ENCODE measurements around the gene TCEAL6. TPM values are rescaled to one million over a fixed set of nuclear protein-coding genes. Genes with fewer than 3 reads are reported as not detected.

The TCEAL6 gene
- total RNA-seq, 1 experiment from 2014 or later, result 0.81 TPM

- DNase-seq (ENCODE audit: low spot score) (no peak), ATAC-seq (peak; percentile 26; the same call in 1 of the 2 replicates)
- Mint-ChIP-seq H3K9me3 (no peaks in the 10 kb centered on the region), H3K4me1 (peaks cover 2% of the 10 kb centered on the region; the same call in 1 of the 2 replicates), H3K36me3 (no peaks in the 10 kb centered on the region), H3K27ac (no peak overlapping the region), H3K4me3 (no peak overlapping the region), H3K27me3 (ENCODE audit: low read depth) (peaks cover 38% of the 10 kb centered on the region)
- ChIA-PET CTCF (interaction anchor here (1.0 to 1.5 kb wide), 2 partner anchors 9 to 16 kb away, joined by 3 to 4 read pairs; no protein-coding TSS in a partner anchor), POLR2A (no interaction called here)
- no peak for TF ChIP-seq IRF1 (CRISPR knock-in tag; IDR thresholded peaks at IDR 0.05)
- TF ChIP-seq ATF3 (CRISPR knock-in tag; conservative IDR thresholded peaks at IDR 0.05), result no peak
- TF ChIP-seq RORB (CRISPR knock-in tag; IDR thresholded peaks at IDR 0.05), result no peak
- TF ChIP-seq ZNF281 (CRISPR knock-in tag; IDR thresholded peaks at IDR 0.05), result no peak
- TF ChIP-seq ZNF671 (CRISPR knock-in tag; IDR thresholded peaks at IDR 0.05), result no peak
- no peak for TF ChIP-seq KAT7 (CRISPR knock-in tag; IDR thresholded peaks at IDR 0.05; ENCODE audit: borderline replicate concordance)
- TF ChIP-seq JUN (CRISPR knock-in tag; IDR thresholded peaks at IDR 0.05), result no peak
- no peak for TF ChIP-seq ZNF138 (CRISPR knock-in tag; conservative IDR thresholded peaks at IDR 0.05)
- no peak for TF ChIP-seq MXD4 (CRISPR knock-in tag; IDR thresholded peaks at IDR 0.05; ENCODE audit: borderline replicate concordance)
- no peak for TF ChIP-seq AR (CRISPR knock-in tag; IDR thresholded peaks at IDR 0.05)
Observed at GRCh38 chrX:102138064-102138463, 4.2 kb downstream of the TCEAL6 start.

GRCh38 chrX:102129473-102129872 lies 12.8 kb downstream of the TCEAL6 start:
- no peak for TF ChIP-seq CDX4 (CRISPR knock-in tag; IDR thresholded peaks at IDR 0.05; ENCODE audit: borderline replicate concordance)
- TF ChIP-seq HMGA2 (CRISPR knock-in tag; IDR thresholded peaks at IDR 0.05), result no peak
- no peak for TF ChIP-seq USF2 (CRISPR knock-in tag; IDR thresholded peaks at IDR 0.05)
- no peak for TF ChIP-seq ZNF425 (CRISPR knock-in tag; conservative IDR thresholded peaks at IDR 0.05)
- Mint-ChIP-seq H3K9me3 (no peaks in the 10 kb centered on the region), H3K4me3 (no peak overlapping the region), H3K36me3 (no peaks in the 10 kb centered on the region), H3K27ac (no peak overlapping the region), H3K27me3 (ENCODE audit: low read depth) (peaks cover 32% of the 10 kb centered on the region), H3K4me1 (peaks cover 15% of the 10 kb centered on the region)
- DNase-seq (ENCODE audit: low spot score) (no peak), ATAC-seq (no peak)
- ChIA-PET POLR2A (no interaction called here), CTCF (interaction anchor here (0.6 to 1.0 kb wide), 3 partner anchors 8 to 26 kb away, joined by 3 to 5 read pairs (median 5); partner anchors contain the start of gene BEX5)

Data from WTC11 (cell line).